Neural progenitor cell (in vitro differentiated cells): ENCODE data around the gene KRTAP10-2.

Experiments
- CTCF ChIP-seq: fragments of 200-600 bp; sonication (generic); IDR thresholded peaks from 2 replicates; pipeline ENCODE4 v1.5.1; 2017; ENCODE audit warnings: antibody characterized with exemption, mild to moderate bottlenecking
- EZH2 ChIP-seq: fragments of 200-600 bp; sonication (generic); IDR thresholded peaks from 2 replicates; pipeline ENCODE4 v1.6.1; 2017; ENCODE audit warnings: antibody characterized with exemption, mild to moderate bottlenecking, moderate library complexity
- EZH2phosphoT487 ChIP-seq: fragments of 200-600 bp; sonication (generic); IDR thresholded peaks from 2 replicates; pipeline ENCODE4 v1.6.1; 2017; ENCODE audit warnings: antibody characterized with exemption

- peak; percentile 4 for TF ChIP-seq CTCF
- no peak for TF ChIP-seq EZH2
- TF ChIP-seq EZH2phosphoT487 = no peak
These were observed 23.4 kb upstream of the KRTAP10-2 start for GRCh38 chr21:44574457-44575306.
